GM19035 (cell line): Measurements from ENCODE around the gene UBAC2.

Source experiments
- ATAC-seq: cut with Tn5 transposase; IDR thresholded peaks from one replicate; pipeline ENCODE4 v1.9.1; 2021; ENCODE audit not compliant: unreplicated experiment

UBAC2 gene

GRCh38 chr13:99373436-99373835, 172.8 kb downstream of the UBAC2 start:
- no peak for ATAC-seq

GRCh38 chr13:99374169-99374991, 173.7 kb downstream of the UBAC2 start:
- ATAC-seq = peak; percentile 37

- ATAC-seq = peak; percentile 55
Measured at GRCh38 chr13:99374994-99375737, 174.5 kb downstream of the UBAC2 start.

DNA sequence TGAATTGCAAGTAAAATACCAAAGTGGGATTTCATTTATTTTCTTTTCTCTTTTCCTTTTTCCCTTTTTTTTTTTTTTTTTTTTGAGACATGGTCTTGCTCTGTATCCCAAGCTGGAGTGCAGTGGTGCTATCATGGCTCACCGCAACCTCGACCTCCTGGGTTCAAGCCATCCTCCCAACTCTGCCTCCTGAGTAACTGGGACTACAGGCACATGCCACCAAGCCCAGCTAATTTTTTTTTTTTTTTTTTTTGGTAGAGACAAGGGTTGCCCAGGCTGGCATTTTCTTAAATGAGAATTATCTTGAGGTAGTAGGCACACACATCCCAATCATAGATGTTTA, 175.1 kb downstream of the UBAC2 start:
- ATAC-seq = no peak

- peak; percentile 41 for ATAC-seq
Measured at GRCh38 chr13:99376132-99376531, 175.5 kb downstream of the UBAC2 start.

DNA sequence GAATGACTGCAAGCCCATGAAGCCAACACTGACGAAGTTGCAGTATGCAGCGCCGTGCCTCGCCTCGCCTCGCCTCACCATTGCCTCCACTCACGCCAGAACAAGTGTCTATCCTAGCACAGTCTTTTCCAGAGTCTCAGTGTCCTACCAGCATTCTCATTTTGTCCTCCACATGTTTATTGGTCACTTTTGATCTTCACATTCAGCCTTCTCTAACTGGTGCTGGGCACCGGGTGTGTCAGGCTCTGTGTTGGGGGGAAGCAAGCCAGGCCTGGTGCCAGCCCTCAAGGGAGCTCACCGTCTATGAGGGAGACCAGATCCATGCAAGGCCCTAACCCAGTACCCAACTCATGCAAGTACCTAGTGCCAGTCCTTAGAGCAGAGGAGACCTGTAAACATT, 176.3 kb downstream of the UBAC2 start:
- no peak for ATAC-seq

DNA sequence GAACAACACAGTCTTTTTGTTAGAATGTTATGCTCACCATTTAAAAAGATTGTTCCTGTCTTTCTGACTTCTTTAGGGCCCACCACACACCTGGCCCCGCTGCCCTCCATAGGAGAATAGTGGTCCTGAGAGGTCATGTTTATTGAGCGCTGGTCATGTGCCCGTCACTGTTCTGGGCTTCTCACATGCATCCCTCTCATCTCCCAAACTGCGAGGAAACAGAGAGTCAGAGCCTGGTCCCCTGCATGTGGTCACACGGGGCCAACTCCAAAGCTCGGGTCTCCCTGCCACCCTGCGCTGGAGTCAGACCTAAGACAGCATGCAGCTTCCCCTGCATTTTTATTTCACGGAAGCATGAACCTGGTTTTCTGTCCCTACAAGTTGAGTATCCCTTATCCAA, 177.0 kb downstream of the UBAC2 start:
- no peak for ATAC-seq

- ATAC-seq = no peak
Measured at GRCh38 chr13:99378985-99379733, 178.5 kb downstream of the UBAC2 start.

DNA sequence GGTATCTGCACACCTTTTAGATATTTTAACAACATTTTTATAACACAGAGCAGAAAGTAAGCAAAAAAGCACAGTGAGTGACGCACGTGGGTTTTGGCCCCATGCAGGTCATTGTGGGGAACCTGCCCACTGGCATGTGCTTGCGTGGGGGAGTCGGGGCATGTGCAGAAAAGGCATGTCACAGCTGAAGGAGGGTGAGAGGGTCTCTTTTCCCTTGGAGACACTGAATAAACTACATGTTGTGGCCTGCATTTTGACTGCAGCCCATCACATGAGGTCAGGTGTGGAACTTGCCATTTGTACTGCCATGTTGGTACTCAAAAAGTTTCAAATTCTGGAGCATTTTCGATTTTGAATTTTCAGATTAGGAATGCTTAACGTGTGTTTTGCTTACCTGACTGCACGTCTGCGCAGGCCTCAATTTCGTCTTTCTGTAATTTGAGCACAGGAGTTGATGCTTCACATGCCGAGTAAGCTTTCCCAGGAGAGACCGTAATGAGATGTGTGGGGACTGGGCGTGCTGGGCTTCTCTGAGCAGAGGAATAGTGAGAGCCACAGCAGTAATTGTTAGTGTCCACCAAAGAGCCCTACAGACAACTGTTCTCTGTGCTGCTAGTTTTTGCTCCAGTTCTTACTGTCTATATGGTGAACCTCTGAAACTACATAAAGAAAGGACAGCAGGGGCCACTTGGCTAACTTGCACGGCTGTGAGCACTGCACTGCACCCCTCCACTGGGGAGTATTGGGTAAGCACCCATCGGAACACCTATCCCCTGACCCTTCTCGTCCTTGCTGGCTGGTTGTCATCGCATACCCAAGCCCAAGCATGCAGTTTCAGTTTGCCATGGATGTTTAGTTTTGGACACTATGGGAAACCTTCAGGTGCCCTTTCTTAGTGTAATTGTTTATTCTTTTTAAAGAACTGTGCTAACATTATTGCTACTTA, 179.5 kb downstream of the UBAC2 start:
- no peak for ATAC-seq

- ATAC-seq = peak; percentile 78
Measured at GRCh38 chr13:99380921-99381645, 180.4 kb downstream of the UBAC2 start.

- no peak for ATAC-seq
Measured at GRCh38 chr13:99381766-99382165, 181.1 kb downstream of the UBAC2 start.

GRCh38 chr13:99382428-99383133, 181.9 kb downstream of the UBAC2 start:
- no peak for ATAC-seq

DNA sequence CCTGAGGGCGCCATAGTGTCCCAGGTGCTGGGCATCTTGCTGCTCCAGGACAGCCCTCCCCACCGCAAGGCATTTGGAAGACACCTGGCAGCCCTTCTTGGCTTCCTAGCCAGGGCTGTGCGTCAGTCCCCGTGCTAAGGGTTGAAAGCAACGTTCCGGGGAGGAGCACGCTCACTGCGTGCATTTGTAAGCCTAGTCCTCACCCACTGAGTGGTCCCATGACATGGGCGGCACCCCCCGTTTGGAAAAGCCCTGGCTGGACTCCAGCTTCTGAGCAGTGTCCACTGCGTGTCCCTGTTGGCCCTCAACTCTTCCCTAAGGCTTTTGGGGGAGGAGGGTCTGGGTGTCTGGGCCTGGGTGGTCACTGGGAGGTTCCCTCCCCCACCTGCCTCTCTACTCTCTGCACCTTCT, 182.9 kb downstream of the UBAC2 start:
- ATAC-seq = no peak

GRCh38 chr13:99383946-99384345, 183.3 kb downstream of the UBAC2 start:
- no peak for ATAC-seq

DNA sequence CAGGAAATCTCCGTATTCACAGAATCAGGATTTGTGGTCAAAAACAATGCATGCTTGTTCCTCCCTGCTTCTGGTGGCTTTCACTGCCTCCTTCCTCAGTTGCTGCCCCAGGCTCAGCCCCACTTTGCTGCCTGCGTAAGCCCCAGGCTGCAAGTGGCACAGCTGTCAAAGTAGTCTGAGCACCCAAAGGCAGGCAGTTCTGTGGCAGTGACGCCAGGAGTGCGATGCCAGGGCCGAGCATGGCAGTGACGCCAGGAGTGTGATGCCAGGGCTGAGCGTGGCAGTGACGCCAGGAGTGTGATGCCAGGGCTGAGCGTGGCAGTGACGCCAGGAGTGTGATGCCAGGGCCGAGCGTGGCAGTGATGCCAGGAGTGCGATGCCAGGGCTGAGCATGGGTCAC, 183.8 kb downstream of the UBAC2 start:
- no peak for ATAC-seq

DNA sequence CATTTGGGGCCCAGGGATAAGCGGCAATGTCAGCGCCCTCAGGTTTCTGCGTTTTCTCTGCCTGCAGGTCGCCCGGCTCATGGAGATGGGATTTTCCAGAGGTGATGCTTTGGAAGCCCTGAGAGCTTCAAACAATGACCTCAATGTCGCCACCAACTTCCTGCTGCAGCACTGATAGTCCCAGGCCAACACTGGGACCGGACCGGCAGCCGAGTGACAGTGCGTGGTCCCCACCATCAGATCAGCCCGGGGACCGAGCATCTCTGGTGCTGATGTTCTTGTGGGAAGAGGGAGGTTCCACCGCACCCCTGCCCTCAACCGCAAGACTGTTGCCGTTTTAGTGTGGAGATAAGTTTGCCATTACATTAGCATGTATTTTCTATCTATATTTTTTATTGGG, 184.5 kb downstream of the UBAC2 start:
- ATAC-seq = no peak

DNA sequence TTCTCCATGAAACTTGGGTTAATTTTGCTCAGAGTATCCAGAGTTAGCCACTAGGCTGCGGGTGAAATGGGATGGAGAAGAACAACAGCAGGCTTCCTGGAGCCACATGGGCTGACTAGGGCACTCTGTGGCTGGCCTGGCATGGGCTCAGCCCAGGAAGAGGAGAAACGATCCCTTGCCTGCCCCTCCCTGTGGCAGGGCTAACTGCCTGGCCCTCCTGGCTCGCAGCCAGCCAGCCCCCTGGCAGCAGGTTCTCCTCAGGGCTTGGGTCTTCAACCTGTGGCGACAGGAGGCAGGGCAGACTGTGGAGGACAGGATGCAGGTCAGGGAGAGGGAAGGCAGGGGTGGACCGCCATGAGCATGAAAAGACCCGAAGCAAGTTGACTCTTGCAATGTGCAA, 185.3 kb downstream of the UBAC2 start:
- ATAC-seq = no peak

DNA sequence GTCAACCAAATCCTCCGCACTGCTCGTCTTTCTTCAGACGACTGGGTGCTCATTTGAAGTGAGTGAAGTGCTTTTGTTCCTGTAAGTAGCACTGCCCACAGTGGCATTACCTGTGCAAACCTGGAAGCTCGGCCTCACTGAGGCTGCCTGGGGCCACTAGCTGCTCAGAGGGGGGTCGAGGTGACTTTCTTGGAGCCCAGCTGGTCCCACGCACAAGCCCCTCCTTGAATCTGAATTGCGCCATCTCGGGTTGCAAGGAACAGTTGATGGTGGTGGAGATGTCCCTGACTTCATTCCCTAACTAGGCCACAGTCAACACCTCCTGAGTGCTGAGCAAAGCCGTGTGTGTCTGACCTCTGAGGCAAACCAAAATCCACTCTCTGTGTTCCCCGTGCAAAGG, 185.8 kb downstream of the UBAC2 start:
- no peak for ATAC-seq
